ENCODE data around the gene GAGE10.

- no peak for TF ChIP-seq CTCF (IDR thresholded peaks at IDR 0.05)
- no peak for TF ChIP-seq POLR2A (IDR thresholded peaks at IDR 0.05)
Measured at GRCh38 chrX:49276207-49276606, 27.2 kb upstream of the GAGE10 start.
